OCI-LY1 (cell line): ENCODE measurements around the gene MPP3.

Experiments used
- CTCF ChIP-seq: fragments of 200-600 bp; sonication (generic), shearing (Covaris generic); IDR thresholded peaks from 2 replicates; pipeline ENCODE4 v1.5.1; 2017; ENCODE audit warnings: mild to moderate bottlenecking, antibody characterized with exemption, low read length, moderate library complexity, mixed read lengths
- EZH2 ChIP-seq: fragments of 200-600 bp; sonication (generic), shearing (Covaris generic); IDR thresholded peaks from 2 replicates; pipeline ENCODE4 v1.8.0; 2017; ENCODE audit warnings: borderline replicate concordance, mixed run types, mild to moderate bottlenecking, antibody characterized with exemption, low read length, moderate library complexity, mixed read lengths

- no peak for TF ChIP-seq CTCF
- no peak for TF ChIP-seq EZH2
Measured at GRCh38 chr17:43800736-43801135, 32.2 kb downstream of the MPP3 start.
